ENCODE measurements around the gene TPST1. TPM values are rescaled to one million over a fixed set of nuclear protein-coding genes. Genes with fewer than 3 reads are reported as not detected.

TPST1 gene
- total RNA-seq, 4 donors from 2014 or later = 1.5 to 28.3 (median 9.7) TPM

DNA sequence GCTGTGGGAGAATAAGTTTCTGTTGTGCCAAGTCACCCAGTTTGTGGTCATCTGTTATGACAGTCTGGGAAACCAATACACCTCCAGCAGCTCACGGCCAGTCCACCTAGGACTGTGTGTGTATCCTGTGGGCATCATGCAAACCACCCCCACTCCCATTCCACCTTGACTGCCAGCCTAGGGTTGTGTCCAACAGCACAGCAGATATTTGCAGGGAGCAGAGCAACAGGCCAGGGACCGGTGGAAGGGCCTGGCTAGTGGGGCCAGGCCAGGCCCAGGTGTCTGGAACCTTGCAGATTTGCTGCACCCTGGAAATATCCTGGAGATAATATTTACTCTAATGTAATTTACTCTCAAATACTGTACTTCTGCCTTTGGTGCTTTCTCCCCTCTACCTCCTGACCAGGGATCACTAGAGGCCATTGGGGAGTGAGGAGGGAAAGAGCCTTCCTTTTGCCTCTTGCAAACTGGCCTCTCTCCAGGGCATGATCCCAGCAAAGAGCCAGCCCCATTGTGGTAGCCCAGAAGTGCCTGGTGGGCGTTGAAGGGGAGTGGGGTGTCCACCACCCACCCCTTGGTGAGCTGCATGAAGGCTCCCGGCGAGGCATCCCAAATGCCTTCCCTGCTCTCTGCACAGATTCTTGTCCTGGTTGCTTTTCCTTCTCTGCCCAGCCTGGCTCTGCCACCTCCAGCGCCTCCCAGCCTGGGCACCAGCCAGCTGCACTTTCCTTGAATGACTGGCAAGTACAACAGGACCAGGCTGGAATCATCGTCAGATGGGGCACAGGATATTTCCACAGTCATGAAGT lies 15.2 kb upstream of the TPST1 start:
- H3K4me1 ChIP-seq = no peaks in the 10 kb centered on the region
- TF ChIP-seq EP300 (IDR thresholded peaks at IDR 0.05; ENCODE audit: low read depth) = no peak
- TF ChIP-seq POLR2A (IDR thresholded peaks at IDR 0.05) = no peak
- H3K4me3 ChIP-seq = no peak overlapping the region
- no peaks in the 10 kb centered on the region for H3K27me3 ChIP-seq
- in situ Hi-C loops (cut with MboI; ENCODE audit: low pct_ligation_motif_present in 1 of 4, low pct_unique_long_range_greater_than_20kb in 1 of 4, low sequenced_read_pairs in 3 of 4) (no loop called here), intact Hi-C loops (cut with DNase I; ENCODE audit: low total_unique reads) (no loop called here)
- H3K27ac ChIP-seq = no peak overlapping the region
- no peaks in the 10 kb centered on the region for H3K9me3 ChIP-seq
- no peaks in the 10 kb centered on the region for H3K36me3 ChIP-seq
- 89 to 90% methylated on average over 2 to 7 of the region's 7 CpGs for WGBS, 2 donors (ENCODE audit: low coverage in 1 of 2)
- DNase-seq = no peak

DNA sequence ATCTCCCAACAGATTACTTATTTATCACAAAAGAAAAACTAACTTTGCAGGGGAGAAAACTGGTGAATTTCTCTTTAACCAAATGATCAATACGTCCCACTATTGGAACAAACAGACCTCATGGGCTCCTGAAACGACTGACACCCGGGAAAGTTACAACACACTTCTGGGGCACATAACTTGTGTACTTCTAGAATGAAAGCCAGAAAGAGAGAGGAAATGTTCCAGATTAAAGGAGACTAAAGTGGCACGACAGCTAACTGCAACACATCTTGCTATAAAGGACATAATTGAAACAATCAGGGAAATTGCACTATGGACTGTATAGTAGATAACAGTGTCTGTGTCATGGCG lies 14.7 kb upstream of the TPST1 start:
- WGBS, 2 donors (ENCODE audit: low coverage in 1 of 2) = 53 to 54% methylated on average over 4 to 5 of the region's 5 CpGs
- H3K4me3 ChIP-seq = no peak overlapping the region
- no peaks in the 10 kb centered on the region for H3K27me3 ChIP-seq
- no peak overlapping the region for H3K27ac ChIP-seq
- intact Hi-C loops (cut with DNase I; ENCODE audit: low total_unique reads) = no loop called here
- no peak for TF ChIP-seq CTCF (IDR thresholded peaks at IDR 0.05)
- TF ChIP-seq POLR2A (IDR thresholded peaks at IDR 0.05) = no peak
- no peak for TF ChIP-seq EP300 (IDR thresholded peaks at IDR 0.05; ENCODE audit: low read depth)
- TF ChIP-seq POLR2AphosphoS5 (IDR thresholded peaks at IDR 0.05) = no peak
- H3K36me3 ChIP-seq = no peaks in the 10 kb centered on the region
- H3K4me1 ChIP-seq = no peaks in the 10 kb centered on the region
- H3K9me3 ChIP-seq = no peaks in the 10 kb centered on the region
- in situ Hi-C loops (cut with MboI; ENCODE audit: low pct_ligation_motif_present in 1 of 4, low pct_unique_long_range_greater_than_20kb in 1 of 4, low sequenced_read_pairs in 3 of 4) = no loop called here
- no peak for DNase-seq

- TF ChIP-seq POLR2AphosphoS5 (IDR thresholded peaks at IDR 0.05) (no peak), EP300 (IDR thresholded peaks at IDR 0.05; ENCODE audit: low read depth) (no peak), POLR2A (IDR thresholded peaks at IDR 0.05) (no peak), CTCF (IDR thresholded peaks at IDR 0.05) (no peak)
- Histone ChIP-seq H3K4me1 (no peaks in the 10 kb centered on the region), H3K27me3 (no peaks in the 10 kb centered on the region), H3K4me3 (no peak overlapping the region), H3K27ac (no peak overlapping the region), H3K36me3 (no peaks in the 10 kb centered on the region), H3K9me3 (no peaks in the 10 kb centered on the region)
- DNase-seq = no peak
- in situ Hi-C loops (cut with MboI; ENCODE audit: low pct_ligation_motif_present in 1 of 4, low pct_unique_long_range_greater_than_20kb in 1 of 4, low sequenced_read_pairs in 3 of 4) = no loop called here
- intact Hi-C loops (cut with DNase I; ENCODE audit: low total_unique reads) = no loop called here
- WGBS, 2 donors (ENCODE audit: low coverage in 1 of 2) = 68 to 82% methylated on average over 4 to 6 of the region's 6 CpGs
These were observed 11.9 kb upstream of the TPST1 start for GRCh38 chr7:66193146-66193725.

- no peaks in the 10 kb centered on the region for H3K36me3 ChIP-seq
- in situ Hi-C loops (cut with MboI; ENCODE audit: low pct_ligation_motif_present in 1 of 4, low pct_unique_long_range_greater_than_20kb in 1 of 4, low sequenced_read_pairs in 3 of 4) = no loop called here
- intact Hi-C loops (cut with DNase I; ENCODE audit: low total_unique reads) = no loop called here
- TF ChIP-seq POLR2A (IDR thresholded peaks at IDR 0.05) (no peak), EP300 (IDR thresholded peaks at IDR 0.05; ENCODE audit: low read depth) (no peak), POLR2AphosphoS5 (IDR thresholded peaks at IDR 0.05) (no peak), CTCF (IDR thresholded peaks at IDR 0.05) (no peak)
- WGBS, 2 donors (ENCODE audit: low coverage in 1 of 2) = 55% methylated on average over 2 of the region's 2 CpGs; no CpG with 5 or more reads in 1 of the 2 donors
- no peaks in the 10 kb centered on the region for H3K4me1 ChIP-seq
- no peak overlapping the region for H3K4me3 ChIP-seq
- no peak for DNase-seq
- H3K27me3 ChIP-seq = no peaks in the 10 kb centered on the region
- no peak overlapping the region for H3K27ac ChIP-seq
- H3K9me3 ChIP-seq = no peaks in the 10 kb centered on the region
These were observed 6.7 kb upstream of the TPST1 start for GRCh38 chr7:66198469-66198868.
